ENCODE measurements around the gene JMJD7. TPM values are rescaled to one million over a fixed set of nuclear protein-coding genes. Genes with fewer than 3 reads are reported as not detected.

JMJD7 gene
- total and polyA plus RNA-seq, 2 donors: 4.2 to 15.7 TPM

DNA sequence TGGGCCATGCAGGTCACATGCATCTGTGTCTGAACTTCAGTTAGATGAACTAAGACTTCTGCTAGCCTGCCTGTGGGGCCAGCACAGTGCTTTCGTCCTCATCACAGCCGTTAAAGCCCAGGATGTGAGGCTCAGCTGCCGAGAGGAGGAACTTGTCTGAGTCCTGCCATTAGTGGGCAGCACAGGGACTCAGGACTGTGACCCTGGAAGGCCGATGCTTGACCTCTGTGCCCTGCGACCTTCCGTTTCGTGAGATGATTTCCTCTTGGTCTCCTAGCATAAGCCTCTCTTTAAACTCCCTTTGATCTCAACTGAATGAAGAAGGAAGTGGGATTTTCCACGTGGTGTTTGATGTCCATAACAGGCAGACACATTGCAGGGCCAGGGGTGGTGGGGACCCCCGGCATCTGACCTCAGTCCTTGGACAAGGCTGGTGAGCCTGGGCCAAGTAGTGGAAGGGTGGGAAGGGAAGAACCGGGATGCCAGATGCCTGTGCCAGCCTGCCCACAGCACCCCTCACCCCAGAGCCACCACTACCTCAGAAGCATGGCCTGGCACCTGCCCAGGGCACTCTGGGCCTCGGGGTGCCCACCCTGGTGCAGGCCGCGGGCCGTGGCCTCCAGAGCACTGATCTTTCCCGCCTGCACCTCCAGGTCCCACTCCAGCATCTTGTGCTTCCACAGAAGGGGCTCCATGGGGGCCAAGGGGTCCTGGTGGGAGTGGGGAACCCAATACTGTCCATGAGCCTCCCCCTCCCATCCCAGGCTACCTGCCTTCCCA, 32.3 kb downstream of the JMJD7 start:
- no peaks in the 10 kb centered on the region for H3K36me3 ChIP-seq (ENCODE audit: insufficient read depth)
- no peak overlapping the region for H3K4me3 ChIP-seq (ENCODE audit: low read depth, low read length)
- 63% methylated on average over 15 of the region's 15 CpGs for WGBS
- no peaks in the 10 kb centered on the region for H3K4me1 ChIP-seq (ENCODE audit: insufficient read depth)
- no peak overlapping the region for H3K27ac ChIP-seq (ENCODE audit: low read depth)
- no peak for DNase-seq (ENCODE audit: extremely low spot score)

DNA sequence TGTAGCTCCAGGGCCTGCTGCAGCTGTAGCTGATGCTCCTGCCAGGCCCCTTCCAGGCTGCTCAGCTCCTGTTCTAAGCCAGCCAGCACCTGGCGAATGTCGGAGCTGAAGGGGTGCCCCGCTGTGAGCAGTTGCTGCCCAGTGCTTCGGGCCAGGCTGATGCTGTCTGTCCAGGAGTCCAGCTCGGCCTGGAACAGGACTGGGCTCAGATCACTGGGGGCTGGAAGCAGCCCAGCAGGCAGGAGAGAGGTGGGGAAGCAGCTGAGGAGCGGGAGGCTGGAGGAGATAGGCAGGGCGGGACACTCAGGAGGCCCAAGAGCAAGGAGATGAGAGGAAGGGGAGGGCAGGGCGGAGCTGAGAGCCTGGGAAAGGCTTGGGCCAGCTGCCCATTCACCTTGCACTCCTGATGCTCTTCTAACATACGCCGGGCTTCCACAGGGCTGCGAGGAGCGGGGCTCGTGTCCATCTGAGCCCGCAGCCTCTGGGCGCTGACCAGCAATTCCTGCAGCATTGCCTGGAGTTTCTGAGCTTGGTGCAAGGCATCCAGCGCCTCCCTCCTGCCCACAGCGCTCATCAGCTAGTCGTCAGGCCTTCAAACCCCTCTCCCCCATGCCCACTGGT, 34.0 kb downstream of the JMJD7 start:
- DNase-seq (ENCODE audit: extremely low spot score): no peak
- WGBS: 85% methylated on average over 18 of the region's 18 CpGs
- Histone ChIP-seq H3K27ac (ENCODE audit: low read depth) (no peak overlapping the region), H3K36me3 (ENCODE audit: insufficient read depth) (no peaks in the 10 kb centered on the region), H3K4me1 (ENCODE audit: insufficient read depth) (no peaks in the 10 kb centered on the region), H3K4me3 (ENCODE audit: low read depth, low read length) (no peak overlapping the region)

DNA sequence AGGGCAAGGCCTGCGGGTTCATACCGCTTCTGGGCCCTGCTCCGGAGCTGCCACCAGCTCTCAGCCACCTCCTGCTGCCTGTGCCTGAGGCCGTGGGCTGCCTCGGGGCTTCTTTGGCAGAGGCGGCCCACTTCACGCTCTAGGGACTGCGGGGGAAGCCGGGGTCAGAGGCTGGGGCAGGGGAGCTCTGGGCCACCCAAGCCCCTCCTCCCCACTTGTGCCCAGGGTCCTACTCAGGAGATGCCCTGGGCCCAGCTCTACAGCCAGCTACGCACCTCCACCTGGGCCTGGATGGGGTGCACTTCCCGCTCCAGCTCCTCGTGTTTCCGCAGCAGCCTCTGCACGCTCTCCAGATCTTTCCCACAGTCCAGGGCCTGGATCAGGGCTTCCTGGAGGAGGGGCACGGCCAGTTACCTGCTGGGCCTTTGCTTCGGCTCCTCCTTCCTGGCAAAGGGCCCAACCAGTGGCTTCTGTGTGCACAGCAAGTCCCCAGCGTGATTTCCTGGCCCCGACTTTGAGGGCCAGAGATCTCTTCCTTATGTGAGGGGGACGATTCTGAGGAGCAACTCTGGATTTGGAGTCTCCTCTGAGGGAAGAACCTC, 34.7 kb downstream of the JMJD7 start:
- Histone ChIP-seq H3K4me3 (ENCODE audit: low read depth, low read length) (no peak overlapping the region), H3K36me3 (ENCODE audit: insufficient read depth) (no peaks in the 10 kb centered on the region), H3K4me1 (ENCODE audit: insufficient read depth) (no peaks in the 10 kb centered on the region), H3K27ac (ENCODE audit: low read depth) (no peak overlapping the region)
- 78% methylated on average over 19 of the region's 19 CpGs for WGBS
- no peak for DNase-seq (ENCODE audit: extremely low spot score)

DNA sequence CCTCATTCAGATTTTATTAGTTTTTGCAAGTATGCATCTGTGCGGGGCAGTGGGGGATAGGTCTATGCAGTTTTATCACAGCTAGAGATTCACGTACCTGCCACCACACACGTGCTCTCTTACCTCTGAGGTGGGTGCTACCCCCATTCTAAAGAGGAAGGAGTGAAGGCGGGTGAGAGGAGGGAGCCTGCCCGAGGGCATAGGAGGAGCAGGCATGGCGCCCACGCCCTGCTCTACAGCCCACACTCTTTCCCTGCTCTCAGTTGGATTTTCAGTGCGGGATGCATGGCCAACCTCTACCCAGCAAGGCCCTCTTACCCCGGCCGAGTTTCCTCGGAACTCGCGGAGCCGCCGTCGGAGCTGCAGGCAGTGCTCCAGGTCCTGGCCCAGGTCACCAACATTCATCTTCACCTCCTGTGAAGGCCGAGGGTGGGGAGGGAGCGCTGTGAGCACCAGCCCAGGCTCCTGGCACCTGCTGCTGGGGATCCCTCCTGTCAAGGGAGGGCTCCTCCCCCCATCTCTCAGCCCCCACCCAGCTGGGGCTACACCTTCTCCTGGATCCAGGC, 37.7 kb downstream of the JMJD7 start:
- Histone ChIP-seq H3K36me3 (ENCODE audit: insufficient read depth) (no peaks in the 10 kb centered on the region), H3K4me1 (ENCODE audit: insufficient read depth) (no peaks in the 10 kb centered on the region), H3K27ac (ENCODE audit: low read depth) (no peak overlapping the region), H3K4me3 (ENCODE audit: low read depth, low read length) (no peak overlapping the region)
- WGBS: 87% methylated on average over 18 of the region's 18 CpGs
- DNase-seq (ENCODE audit: extremely low spot score): no peak

DNA sequence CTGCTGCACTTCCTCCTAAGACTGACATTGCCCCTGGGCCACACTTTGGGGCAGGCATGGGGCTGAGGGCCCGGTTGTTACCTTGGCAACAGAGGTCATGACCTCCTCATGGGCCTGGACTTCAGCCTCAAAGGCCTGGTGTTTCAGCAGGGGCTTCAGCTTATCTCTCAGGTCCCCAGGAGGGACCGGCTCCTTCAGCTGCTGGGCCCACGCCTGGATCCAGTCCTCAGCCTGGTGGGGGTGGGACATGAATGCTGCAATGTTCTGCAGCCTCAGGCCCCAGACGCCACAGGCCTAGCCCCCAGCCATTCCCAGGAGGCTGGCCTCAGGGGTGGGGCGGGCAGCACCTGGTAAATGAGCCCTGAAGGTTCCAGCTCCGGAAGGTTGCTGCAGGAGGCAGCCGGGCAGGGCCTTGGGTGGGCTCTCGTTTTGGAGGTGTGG, 38.4 kb downstream of the JMJD7 start:
- 77% methylated on average over 8 of the region's 8 CpGs for WGBS
- Histone ChIP-seq H3K4me1 (ENCODE audit: insufficient read depth) (no peaks in the 10 kb centered on the region), H3K4me3 (ENCODE audit: low read depth, low read length) (no peak overlapping the region), H3K27ac (ENCODE audit: low read depth) (no peak overlapping the region), H3K36me3 (ENCODE audit: insufficient read depth) (no peaks in the 10 kb centered on the region)
- DNase-seq (ENCODE audit: extremely low spot score): no peak

DNA sequence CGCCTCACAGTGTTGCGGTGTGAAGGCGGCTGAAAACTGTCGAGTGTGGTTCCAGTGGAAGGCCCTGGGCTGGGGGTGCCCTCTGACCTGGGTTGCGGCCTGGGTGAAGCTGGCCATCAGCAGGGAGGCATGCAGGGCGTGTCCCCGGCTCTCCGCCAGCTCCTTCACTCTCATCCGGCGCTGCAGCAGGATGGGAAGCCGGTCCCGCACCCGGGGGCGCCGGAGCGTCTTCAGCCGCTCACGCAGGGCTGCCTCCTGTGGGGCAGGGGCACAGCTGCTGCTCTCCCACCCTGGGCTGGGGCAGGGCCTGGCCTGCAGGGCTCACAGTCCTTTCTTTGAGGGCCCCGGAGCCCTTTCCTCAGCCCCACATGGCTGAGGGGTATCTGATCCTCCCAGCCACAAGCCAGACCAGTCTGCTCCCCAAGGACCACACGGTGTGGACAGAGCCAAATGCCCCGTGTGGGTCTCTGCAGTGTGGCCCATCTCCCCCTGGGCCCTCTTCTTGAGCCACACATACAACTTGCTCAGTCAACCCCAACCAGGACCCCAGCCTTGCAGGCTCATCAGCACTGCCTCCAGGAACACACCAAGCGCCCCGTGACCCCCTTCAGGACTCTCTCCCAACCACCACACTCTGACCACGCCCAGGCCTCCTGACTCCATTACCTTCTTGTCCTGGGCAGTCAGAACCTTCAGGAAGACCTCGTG, 39.1 kb downstream of the JMJD7 start:
- no peaks in the 10 kb centered on the region for H3K4me1 ChIP-seq (ENCODE audit: insufficient read depth)
- no peak overlapping the region for H3K4me3 ChIP-seq (ENCODE audit: low read depth, low read length)
- no peak for DNase-seq (ENCODE audit: extremely low spot score)
- no peak overlapping the region for H3K27ac ChIP-seq (ENCODE audit: low read depth)
- H3K36me3 ChIP-seq (ENCODE audit: insufficient read depth): no peaks in the 10 kb centered on the region
- WGBS: 87% methylated on average over 25 of the region's 25 CpGs

DNA sequence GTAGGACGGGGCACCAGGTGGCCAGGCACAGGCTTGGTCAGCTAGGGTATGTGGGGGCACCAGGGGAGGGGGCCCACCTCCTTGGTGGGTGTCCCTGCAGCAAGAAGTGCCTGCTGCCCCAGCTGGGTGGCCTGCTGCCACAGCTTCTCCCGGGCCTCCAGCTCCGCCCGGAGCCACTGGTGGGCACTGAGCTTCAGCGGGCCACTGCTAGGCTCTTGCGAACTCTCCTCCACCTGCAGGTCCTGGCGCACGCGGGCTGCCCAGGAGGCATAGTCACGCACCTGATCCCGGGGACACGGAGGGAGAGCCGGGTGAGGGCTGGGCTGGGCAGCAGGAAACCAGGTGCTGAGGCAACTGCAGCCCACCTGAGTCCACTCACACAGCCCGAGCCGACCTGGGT, 40.4 kb downstream of the JMJD7 start:
- DNase-seq (ENCODE audit: extremely low spot score): no peak
- no peaks in the 10 kb centered on the region for H3K36me3 ChIP-seq (ENCODE audit: insufficient read depth)
- H3K4me1 ChIP-seq (ENCODE audit: insufficient read depth): no peaks in the 10 kb centered on the region
- no peak overlapping the region for H3K4me3 ChIP-seq (ENCODE audit: low read depth, low read length)
- no peak overlapping the region for H3K27ac ChIP-seq (ENCODE audit: low read depth)
- WGBS: 95% methylated on average over 15 of the region's 15 CpGs

DNA sequence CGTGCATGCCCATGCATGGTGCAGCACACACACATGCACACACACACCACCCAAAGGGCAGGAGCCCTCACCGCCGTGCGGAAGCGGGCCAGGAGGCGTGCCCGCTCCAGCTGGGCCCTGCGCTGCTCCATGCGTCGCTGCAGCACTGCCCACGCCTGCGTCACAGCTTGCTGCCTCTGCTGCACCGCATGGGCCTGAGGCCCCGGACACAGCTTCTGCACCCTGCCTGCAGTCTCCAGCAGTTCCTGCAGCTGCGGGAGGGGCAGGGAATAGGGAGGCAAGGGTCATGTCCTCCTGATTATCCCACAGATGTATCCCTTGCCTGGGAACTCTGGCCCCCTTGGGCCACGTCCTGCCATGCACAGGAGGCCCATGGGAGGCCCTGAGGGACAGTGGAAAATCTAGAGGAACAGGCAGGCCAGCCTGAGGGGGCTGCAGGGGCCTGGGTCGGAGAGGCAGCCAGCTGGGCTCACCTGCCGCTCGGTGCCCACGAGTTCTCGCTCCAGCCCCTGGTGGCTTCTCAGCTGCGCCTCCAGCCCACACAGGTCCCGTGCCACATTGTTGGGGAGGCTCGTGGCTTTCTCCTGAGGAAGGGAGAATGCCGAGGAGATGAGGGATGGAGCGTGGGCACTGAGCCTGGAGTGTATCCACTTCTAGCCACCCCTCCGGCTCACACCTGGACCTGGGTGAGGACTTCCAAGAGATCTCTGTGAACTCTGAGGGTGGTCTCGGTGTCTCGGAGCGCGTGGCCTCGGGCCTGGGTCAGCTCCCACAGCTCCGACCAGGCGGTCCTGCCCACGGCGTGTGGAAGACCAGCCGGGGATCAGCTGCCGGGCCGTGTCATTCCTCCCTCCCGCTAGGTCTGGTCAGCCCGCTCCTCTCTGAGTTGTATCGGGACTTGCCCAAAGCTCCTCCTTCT, 42.1 kb downstream of the JMJD7 start:
- 87% methylated on average over 42 of the region's 42 CpGs for WGBS
- no peaks in the 10 kb centered on the region for H3K36me3 ChIP-seq (ENCODE audit: insufficient read depth)
- H3K27ac ChIP-seq (ENCODE audit: low read depth): no peak overlapping the region
- no peak for DNase-seq (ENCODE audit: extremely low spot score)
- no peak overlapping the region for H3K4me3 ChIP-seq (ENCODE audit: low read depth, low read length)
- H3K4me1 ChIP-seq (ENCODE audit: insufficient read depth): no peaks in the 10 kb centered on the region

DNA sequence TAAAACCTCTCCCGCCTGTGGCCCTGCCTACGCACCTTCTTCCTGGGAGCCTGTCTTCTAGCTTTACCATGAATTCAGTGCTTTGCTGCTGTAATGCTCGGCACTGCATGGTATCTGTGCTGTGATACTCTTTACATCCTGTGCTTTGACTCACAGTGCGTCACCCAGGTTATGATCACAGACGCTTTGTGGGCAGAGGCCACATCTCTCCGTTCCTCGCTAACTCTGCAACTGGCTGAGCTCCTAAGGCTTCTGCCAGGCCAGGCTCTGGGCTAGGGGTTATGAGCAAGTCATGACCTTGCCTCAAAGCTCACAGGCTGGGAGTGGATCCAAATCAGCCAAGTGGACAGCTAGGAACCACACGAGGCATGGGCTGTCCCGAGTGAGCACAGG, 42.8 kb downstream of the JMJD7 start:
- Histone ChIP-seq H3K4me1 (ENCODE audit: insufficient read depth) (no peaks in the 10 kb centered on the region), H3K36me3 (ENCODE audit: insufficient read depth) (no peaks in the 10 kb centered on the region), H3K4me3 (ENCODE audit: low read depth, low read length) (no peak overlapping the region), H3K27ac (ENCODE audit: low read depth) (no peak overlapping the region)
- WGBS: 75% methylated on average over 9 of the region's 9 CpGs
- no peak for DNase-seq (ENCODE audit: extremely low spot score)

DNA sequence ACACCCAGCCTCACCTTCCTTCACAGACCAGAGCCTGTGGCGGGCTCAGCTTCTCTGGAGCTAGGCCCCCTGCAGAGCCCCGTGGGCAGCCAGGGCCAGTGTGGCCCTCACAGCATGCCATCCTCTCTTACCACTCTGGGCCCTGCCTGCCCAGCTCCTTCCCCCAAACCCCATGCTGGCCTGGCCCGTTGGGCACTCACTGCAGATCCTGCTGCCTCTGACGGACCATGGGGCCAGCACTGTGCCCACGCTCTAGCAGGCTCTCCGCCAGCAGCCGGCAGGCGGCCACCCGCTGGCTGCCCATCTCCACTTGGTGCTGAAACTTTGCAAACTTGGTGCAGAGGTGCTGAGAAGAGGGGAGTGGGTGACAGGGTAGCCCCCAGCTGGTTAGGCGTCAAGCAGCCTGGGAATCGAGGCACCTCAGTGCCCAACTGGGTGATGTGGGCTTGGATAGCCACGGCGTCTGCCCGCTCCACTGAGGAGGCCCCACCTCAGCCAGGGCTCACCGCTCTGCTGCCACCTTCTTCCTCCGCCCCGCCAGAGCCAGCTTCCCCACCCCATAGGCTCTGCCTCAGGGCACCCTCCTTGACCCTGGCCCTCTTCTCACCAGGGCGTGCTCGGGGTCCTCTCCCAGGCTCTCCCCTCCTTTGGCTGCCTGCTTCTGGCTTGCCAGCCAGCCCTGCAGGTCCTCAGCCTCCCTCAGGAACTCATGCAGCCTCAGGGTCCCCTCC, 43.4 kb downstream of the JMJD7 start:
- Histone ChIP-seq H3K27ac (ENCODE audit: low read depth) (no peak overlapping the region), H3K4me3 (ENCODE audit: low read depth, low read length) (no peak overlapping the region), H3K36me3 (ENCODE audit: insufficient read depth) (no peaks in the 10 kb centered on the region), H3K4me1 (ENCODE audit: insufficient read depth) (no peaks in the 10 kb centered on the region)
- DNase-seq (ENCODE audit: extremely low spot score): no peak
- 92% methylated on average over 19 of the region's 19 CpGs for WGBS

DNA sequence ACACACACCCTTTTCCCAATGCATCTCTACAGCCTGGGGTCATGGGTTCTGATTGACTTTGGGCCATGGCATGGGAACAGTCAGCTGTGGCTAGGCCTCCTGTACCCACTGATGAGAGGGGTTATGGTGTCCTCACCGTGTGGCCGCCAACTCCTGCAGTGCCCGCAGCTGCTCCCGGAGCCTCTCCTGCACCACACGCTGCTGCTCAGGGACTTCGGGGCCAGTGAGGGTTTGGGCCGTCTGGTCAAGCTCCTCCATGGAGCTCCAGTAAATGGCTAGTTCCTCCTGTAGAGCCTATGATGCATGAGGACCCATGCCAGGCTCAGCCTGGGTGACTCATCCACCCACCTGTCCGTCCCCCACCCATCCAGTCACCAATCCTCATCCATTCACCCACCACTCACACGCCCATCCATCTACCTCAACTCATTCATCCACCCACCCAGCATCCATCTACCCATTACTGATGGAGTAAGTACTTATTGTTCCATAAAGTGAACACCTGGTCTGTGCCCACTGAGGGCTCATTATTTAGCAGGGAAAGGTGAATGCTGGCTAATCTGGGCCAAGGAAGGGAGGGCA, 44.4 kb downstream of the JMJD7 start:
- Histone ChIP-seq H3K27ac (ENCODE audit: low read depth) (no peak overlapping the region), H3K4me1 (ENCODE audit: insufficient read depth) (no peaks in the 10 kb centered on the region), H3K4me3 (ENCODE audit: low read depth, low read length) (no peak overlapping the region), H3K36me3 (ENCODE audit: insufficient read depth) (no peaks in the 10 kb centered on the region)
- 94% methylated on average over 9 of the region's 9 CpGs for WGBS
- DNase-seq (ENCODE audit: extremely low spot score): no peak

DNA sequence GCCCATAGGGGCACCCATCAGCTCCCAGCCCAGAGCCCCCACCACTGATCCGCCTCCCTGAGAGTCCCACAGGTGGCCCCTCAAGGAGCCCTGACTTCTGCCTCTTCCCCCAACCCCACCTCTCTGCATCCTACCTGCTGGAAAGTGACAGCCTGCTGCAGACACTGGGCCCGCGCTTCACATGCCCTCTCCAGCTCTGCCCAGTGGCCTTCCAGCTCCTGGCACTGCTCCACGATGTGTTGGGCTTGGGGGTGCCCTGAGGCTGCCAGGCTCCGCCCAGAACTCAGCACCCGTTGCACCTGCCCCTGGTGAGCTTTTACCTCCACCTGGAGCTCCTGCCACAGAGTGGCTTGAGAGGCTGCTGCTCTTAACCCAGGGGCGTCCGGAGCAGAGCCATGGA, 45.8 kb downstream of the JMJD7 start:
- H3K4me3 ChIP-seq (ENCODE audit: low read depth, low read length): no peak overlapping the region
- no peak overlapping the region for H3K27ac ChIP-seq (ENCODE audit: low read depth)
- 93% methylated on average over 8 of the region's 8 CpGs for WGBS
- H3K4me1 ChIP-seq (ENCODE audit: insufficient read depth): no peaks in the 10 kb centered on the region
- H3K36me3 ChIP-seq (ENCODE audit: insufficient read depth): no peaks in the 10 kb centered on the region
- DNase-seq (ENCODE audit: extremely low spot score): no peak
